ENCODE measurements around the gene TLX3. TPM values are rescaled to one million over a fixed set of nuclear protein-coding genes. Genes with fewer than 3 reads are reported as not detected.

TLX3 gene
- total RNA-seq, 1 donor from 2014 or later = 161 TPM

GRCh38 chr5:171335616-171336015, 26.6 kb downstream of the TLX3 start:
- H3K4me1 Mint-ChIP-seq (ENCODE audit: low read depth, unreplicated experiment) = peaks cover 31% of the 10 kb centered on the region
- no peak for TF ChIP-seq CTCF (IDR thresholded peaks at IDR 0.05; ENCODE audit: partially characterized antibody, unreplicated experiment)
- peak overlapping the region; percentile 73 for H3K4me3 Mint-ChIP-seq (ENCODE audit: unreplicated experiment)
- H3K27me3 Mint-ChIP-seq (ENCODE audit: unreplicated experiment) = peaks cover 7% of the 10 kb centered on the region
- no peaks in the 10 kb centered on the region for H3K36me3 Mint-ChIP-seq (ENCODE audit: unreplicated experiment)
- DNase-seq = peak; percentile 63
- H3K27ac Mint-ChIP-seq (ENCODE audit: unreplicated experiment) = peak overlapping the region; percentile 94
- peaks cover 10% of the 10 kb centered on the region for H3K9me3 Mint-ChIP-seq (ENCODE audit: unreplicated experiment)

GRCh38 chr5:171336521-171337209, 27.6 kb downstream of the TLX3 start:
- Mint-ChIP-seq H3K36me3 (ENCODE audit: unreplicated experiment) (no peaks in the 10 kb centered on the region), H3K4me3 (ENCODE audit: unreplicated experiment) (peak overlapping the region; percentile 56), H3K27me3 (ENCODE audit: unreplicated experiment) (peaks cover 8% of the 10 kb centered on the region), H3K4me1 (ENCODE audit: low read depth, unreplicated experiment) (peaks cover 31% of the 10 kb centered on the region), H3K9me3 (ENCODE audit: unreplicated experiment) (peaks cover 10% of the 10 kb centered on the region), H3K27ac (ENCODE audit: unreplicated experiment) (peak overlapping the region; percentile 94)
- peak; percentile 50 for DNase-seq
- no peak for TF ChIP-seq CTCF (IDR thresholded peaks at IDR 0.05; ENCODE audit: partially characterized antibody, unreplicated experiment)

GRCh38 chr5:171337210-171337569, 28.1 kb downstream of the TLX3 start:
- Mint-ChIP-seq H3K27ac (ENCODE audit: unreplicated experiment) (peak overlapping the region; percentile 94), H3K9me3 (ENCODE audit: unreplicated experiment) (peaks cover 10% of the 10 kb centered on the region), H3K36me3 (ENCODE audit: unreplicated experiment) (no peaks in the 10 kb centered on the region), H3K4me1 (ENCODE audit: low read depth, unreplicated experiment) (peaks cover 31% of the 10 kb centered on the region), H3K4me3 (ENCODE audit: unreplicated experiment) (peak overlapping the region; percentile 50), H3K27me3 (ENCODE audit: unreplicated experiment) (peaks cover 9% of the 10 kb centered on the region)
- DNase-seq = no peak
- no peak for TF ChIP-seq CTCF (IDR thresholded peaks at IDR 0.05; ENCODE audit: partially characterized antibody, unreplicated experiment)

- Mint-ChIP-seq H3K4me3 (ENCODE audit: unreplicated experiment) (no peak overlapping the region), H3K4me1 (ENCODE audit: low read depth, unreplicated experiment) (peaks cover 33% of the 10 kb centered on the region), H3K27ac (ENCODE audit: unreplicated experiment) (no peak overlapping the region), H3K27me3 (ENCODE audit: unreplicated experiment) (peaks cover 7% of the 10 kb centered on the region), H3K9me3 (ENCODE audit: unreplicated experiment) (peaks cover 12% of the 10 kb centered on the region), H3K36me3 (ENCODE audit: unreplicated experiment) (no peaks in the 10 kb centered on the region)
- no peak for DNase-seq
- no peak for TF ChIP-seq CTCF (IDR thresholded peaks at IDR 0.05; ENCODE audit: partially characterized antibody, unreplicated experiment)
These were observed 31.0 kb downstream of the TLX3 start for GRCh38 chr5:171340042-171340441.

- Mint-ChIP-seq H3K4me3 (ENCODE audit: unreplicated experiment) (no peak overlapping the region), H3K27me3 (ENCODE audit: unreplicated experiment) (peaks cover 4% of the 10 kb centered on the region), H3K9me3 (ENCODE audit: unreplicated experiment) (peaks cover 8% of the 10 kb centered on the region), H3K36me3 (ENCODE audit: unreplicated experiment) (no peaks in the 10 kb centered on the region), H3K27ac (ENCODE audit: unreplicated experiment) (no peak overlapping the region), H3K4me1 (ENCODE audit: low read depth, unreplicated experiment) (peaks cover 28% of the 10 kb centered on the region)
- no peak for DNase-seq
- no peak for TF ChIP-seq CTCF (IDR thresholded peaks at IDR 0.05; ENCODE audit: partially characterized antibody, unreplicated experiment)
These were observed 31.4 kb downstream of the TLX3 start for GRCh38 chr5:171340491-171340890.

Measured in glutamatergic neuron (in vitro differentiated cells).